Measurements from ENCODE around the gene FAM117A. TPM values are rescaled to one million over a fixed set of nuclear protein-coding genes. Genes with fewer than 3 reads are reported as not detected.

Gene FAM117A
- total RNA-seq, 1 experiment from 2014 or later: 9.7 TPM

GRCh38 chr17:49756323-49757150, 7.4 kb downstream of the FAM117A start:
- H3K27ac ChIP-seq (ENCODE audit: low read length): no peak overlapping the region
- no peaks in the 10 kb centered on the region for H4K20me1 ChIP-seq (ENCODE audit: low read length)
- BruUV-seq (replicated peaks): no TSS peak
- TF ChIP-seq EZH2phosphoT487 (IDR thresholded peaks at IDR 0.05; ENCODE audit: borderline replicate concordance, low read length) (no peak), CTCF (conservative IDR thresholded peaks at IDR 0.05; ENCODE audit: low read depth, low read length) (no peak)
- no peaks in the 10 kb centered on the region for H3K27me3 ChIP-seq (ENCODE audit: low read length)
- ATAC-seq (no peak), DNase-seq (no peak)
- POLR2A ChIA-PET (ENCODE audit: unreplicated experiment): no interaction called here
- H3K9ac ChIP-seq (ENCODE audit: low read length): no peak overlapping the region
- CTCF ChIA-PET: interaction anchor here (1.0 kb wide), 1 partner anchor 48 kb away, joined by 4 read pairs; no protein-coding TSS in a partner anchor
- H3K4me1 ChIP-seq (ENCODE audit: insufficient read depth, low read length): peaks cover 2% of the 10 kb centered on the region; the same call in 1 of the 2 replicates
- no peaks in the 10 kb centered on the region for H3K9me2 ChIP-seq (replicated peaks; ENCODE audit: low read length)
- no peaks in the 10 kb centered on the region for H3K36me3 ChIP-seq (ENCODE audit: low read depth, low read length)
- no peak overlapping the region for H3K4me2 ChIP-seq (ENCODE audit: low read length)
- H2AFZ ChIP-seq (ENCODE audit: low read length): no peak overlapping the region
- no peaks in the 10 kb centered on the region for H3K79me2 ChIP-seq (ENCODE audit: low read length)
- intact Hi-C loops (cut with micrococcal nuclease): no loop called here
- no peak overlapping the region for H3K4me3 ChIP-seq (ENCODE audit: low read length)
- no peaks in the 10 kb centered on the region for H3F3A ChIP-seq (ENCODE audit: low read length, unreplicated experiment)
- no peaks in the 10 kb centered on the region for H3K9me3 ChIP-seq (ENCODE audit: low read length)

GRCh38 chr17:49755663-49756283, 8.2 kb downstream of the FAM117A start:
- intact Hi-C loops (cut with micrococcal nuclease): no loop called here
- no peak for ATAC-seq
- H3K79me2 ChIP-seq (ENCODE audit: low read length): no peaks in the 10 kb centered on the region
- no peak for TF ChIP-seq EZH2 (IDR thresholded peaks at IDR 0.05; ENCODE audit: low read length, unreplicated experiment)
- no peak for TF ChIP-seq CTCF (conservative IDR thresholded peaks at IDR 0.05; ENCODE audit: low read depth, low read length)
- TF ChIP-seq EZH2phosphoT487 (IDR thresholded peaks at IDR 0.05; ENCODE audit: borderline replicate concordance, low read length): no peak
- POLR2A ChIA-PET (ENCODE audit: unreplicated experiment): no interaction called here
- no peaks in the 10 kb centered on the region for H3K9me2 ChIP-seq (replicated peaks; ENCODE audit: low read length)
- no peaks in the 10 kb centered on the region for H3K36me3 ChIP-seq (ENCODE audit: low read depth, low read length)
- no peaks in the 10 kb centered on the region for H4K20me1 ChIP-seq (ENCODE audit: low read length)
- H3K4me2 ChIP-seq (ENCODE audit: low read length): no peak overlapping the region
- BruUV-seq (replicated peaks): no TSS peak
- no peak overlapping the region for H3K4me3 ChIP-seq (ENCODE audit: low read length)
- H3K4me1 ChIP-seq (ENCODE audit: insufficient read depth, low read length): no peaks in the 10 kb centered on the region
- no peak overlapping the region for H3K27ac ChIP-seq (ENCODE audit: low read length)
- H3K9ac ChIP-seq (ENCODE audit: low read length): no peak overlapping the region
- H3K27me3 ChIP-seq (ENCODE audit: low read length): no peaks in the 10 kb centered on the region
- no peak for DNase-seq
- no peak overlapping the region for H2AFZ ChIP-seq (ENCODE audit: low read length)
- H3F3A ChIP-seq (ENCODE audit: low read length, unreplicated experiment): no peaks in the 10 kb centered on the region
- CTCF ChIA-PET: interaction anchor here (1.0 kb wide), 1 partner anchor 47 kb away, joined by 4 read pairs; no protein-coding TSS in a partner anchor
- no peaks in the 10 kb centered on the region for H3K9me3 ChIP-seq (ENCODE audit: low read length)

GRCh38 chr17:49753959-49754391, 10.0 kb downstream of the FAM117A start:
- no peaks in the 10 kb centered on the region for H3K9me2 ChIP-seq (replicated peaks; ENCODE audit: low read length)
- no peak overlapping the region for H3K27ac ChIP-seq (ENCODE audit: low read length)
- ATAC-seq (no peak), DNase-seq (no peak)
- no peaks in the 10 kb centered on the region for H3K79me2 ChIP-seq (ENCODE audit: low read length)
- no peaks in the 10 kb centered on the region for H3K27me3 ChIP-seq (ENCODE audit: low read length)
- BruUV-seq (replicated peaks): no TSS peak
- H3K9me3 ChIP-seq (ENCODE audit: low read length): no peaks in the 10 kb centered on the region
- no peaks in the 10 kb centered on the region for H4K20me1 ChIP-seq (ENCODE audit: low read length)
- ChIA-PET CTCF (no interaction called here), POLR2A (ENCODE audit: unreplicated experiment) (no interaction called here)
- H3K36me3 ChIP-seq (ENCODE audit: low read depth, low read length): no peaks in the 10 kb centered on the region
- H3K9ac ChIP-seq (ENCODE audit: low read length): no peak overlapping the region
- H3K4me2 ChIP-seq (ENCODE audit: low read length): no peak overlapping the region
- no peak overlapping the region for H2AFZ ChIP-seq (ENCODE audit: low read length)
- H3K4me3 ChIP-seq (ENCODE audit: low read length): no peak overlapping the region
- TF ChIP-seq EZH2phosphoT487 (IDR thresholded peaks at IDR 0.05; ENCODE audit: borderline replicate concordance, low read length): no peak
- TF ChIP-seq EZH2 (IDR thresholded peaks at IDR 0.05; ENCODE audit: low read length, unreplicated experiment): no peak
- no peaks in the 10 kb centered on the region for H3K4me1 ChIP-seq (ENCODE audit: insufficient read depth, low read length)
- intact Hi-C loops (cut with micrococcal nuclease): no loop called here
- H3F3A ChIP-seq (ENCODE audit: low read length, unreplicated experiment): no peaks in the 10 kb centered on the region

Measured in PC-3 (cell line).